Mesenchymal stem cell (in vitro differentiated cells and primary cell): ENCODE results near the gene FOXN3.
"Not testable (repeated sequence)": the region's sequence is repeated elsewhere in the genome, so short reads cannot be mapped to it uniquely, and the experiment has no call there.

ENCODE experiments used
- DNase-seq: peaks from one replicate; pipeline ENCODE4 v3.0.0-alpha.2; 2013
- H2AFZ ChIP-seq: one replicate; pipeline ENCODE4 v1.6.1; 2013; ENCODE audit warnings: low read depth, mild to moderate bottlenecking, control low read depth, inconsistent platforms, low read length, moderate library complexity
- H2AK5ac ChIP-seq: 2 replicates; pipeline ENCODE4 v1.6.1; 2013; ENCODE audit warnings: low read length, moderate library complexity, mild to moderate bottlenecking, inconsistent platforms; ENCODE audit not compliant: severe bottlenecking
- H2BK120ac ChIP-seq: one replicate; pipeline ENCODE4 v1.6.1; 2013; ENCODE audit warnings: low read depth, mild to moderate bottlenecking, inconsistent platforms, low read length, moderate library complexity
- H2BK12ac ChIP-seq, 2 experiments: one replicate each; pipeline ENCODE4 v1.6.1; 2013; ENCODE audit warnings: inconsistent platforms in 2 of 2, low read length in 2 of 2, mild to moderate bottlenecking in 2 of 2, moderate library complexity in 2 of 2, control low read depth in 1 of 2
- H2BK15ac ChIP-seq: one replicate; pipeline ENCODE4 v1.6.1; 2013; ENCODE audit warnings: mild to moderate bottlenecking, low read depth, inconsistent platforms; ENCODE audit not compliant: poor library complexity, severe bottlenecking
- H2BK5ac ChIP-seq: 2 replicates; pipeline ENCODE4 v1.6.1; 2013; ENCODE audit warnings: low read depth, mild to moderate bottlenecking, low read length, control low read depth, inconsistent platforms; ENCODE audit not compliant: poor library complexity, severe bottlenecking
- H3K14ac ChIP-seq, 2 experiments: one replicate each; pipeline ENCODE4 v1.6.1; 2013; ENCODE audit warnings: inconsistent platforms in 2 of 2, low read length in 2 of 2, control low read depth in 1 of 2, mild to moderate bottlenecking in 1 of 2, moderate library complexity in 1 of 2
- H3K18ac ChIP-seq, 2 experiments: one replicate each; pipeline ENCODE4 v1.6.1; 2013; ENCODE audit warnings: inconsistent platforms in 2 of 2, low read length in 2 of 2, control low read depth in 1 of 2, low read depth in 1 of 2, mild to moderate bottlenecking in 1 of 2
- H3K23ac ChIP-seq, 2 experiments: one replicate each; pipeline ENCODE4 v1.6.1; 2013; ENCODE audit warnings: inconsistent platforms in 2 of 2, low read length in 2 of 2, mild to moderate bottlenecking in 2 of 2, moderate library complexity in 2 of 2, control low read depth in 1 of 2
- H3K27ac ChIP-seq: 2 replicates; pipeline ENCODE4 v1.5.1; 2013; ENCODE audit warnings: mild to moderate bottlenecking, moderate library complexity, low read length, control low read depth, inconsistent platforms; ENCODE audit not compliant: poor library complexity, severe bottlenecking
- H3K27me3 ChIP-seq, 2 experiments: 2 replicates each; pipeline versions ENCODE4 v1.6.1 to v1.7.0; 2013; ENCODE audit warnings: low read length in 2 of 2, mild to moderate bottlenecking in 2 of 2, moderate library complexity in 2 of 2, control low read depth in 1 of 2, inconsistent platforms in 1 of 2; ENCODE audit not compliant: control insufficient read depth in 1 of 2, insufficient read depth in 1 of 2
- H3K36me3 ChIP-seq, 2 experiments: 2 replicates each; pipeline versions ENCODE4 v1.6.1 to v1.7.0; 2013; ENCODE audit warnings: low read length in 2 of 2, control low read depth in 1 of 2, inconsistent platforms in 1 of 2, low read depth in 1 of 2, mild to moderate bottlenecking in 1 of 2; ENCODE audit not compliant: insufficient read depth in 2 of 2, control insufficient read depth in 1 of 2
- H3K4ac ChIP-seq, 2 experiments: one replicate each; pipeline ENCODE4 v1.6.1; 2013; ENCODE audit warnings: inconsistent platforms in 2 of 2, low read length in 2 of 2, mild to moderate bottlenecking in 2 of 2, moderate library complexity in 2 of 2, control low read depth in 1 of 2, low read depth in 1 of 2
- H3K4me1 ChIP-seq: 2 replicates; pipeline ENCODE4 v1.6.1; 2013; ENCODE audit warnings: low read depth, low read length, control low read depth; ENCODE audit not compliant: control insufficient read depth, insufficient read depth
- H3K4me2 ChIP-seq: 2 replicates; pipeline ENCODE4 v1.6.1; 2013; ENCODE audit warnings: low read length, mild to moderate bottlenecking, inconsistent platforms; ENCODE audit not compliant: poor library complexity, severe bottlenecking
- H3K4me3 ChIP-seq, 2 experiments: 2 replicates each; pipeline versions ENCODE4 v1.5.1 to v1.7.0; 2013; ENCODE audit warnings: low read length in 2 of 2, mild to moderate bottlenecking in 2 of 2, control low read depth in 1 of 2, low read depth in 1 of 2; ENCODE audit not compliant: insufficient read depth in 1 of 2
- H3K79me1 ChIP-seq: replicated peaks from 2 replicates; pipeline ENCODE4 v1.6.1; 2013; ENCODE audit warnings: mild to moderate bottlenecking, control low read depth, low read length, inconsistent platforms; ENCODE audit not compliant: poor library complexity, severe bottlenecking
- H3K9ac ChIP-seq: 2 replicates; pipeline ENCODE4 v1.7.0; 2013; ENCODE audit warnings: mild to moderate bottlenecking, low read length, moderate library complexity
- H3K9me3 ChIP-seq: 2 replicates; pipeline ENCODE4 v1.7.0; 2013; ENCODE audit warnings: mild to moderate bottlenecking, low read length; ENCODE audit not compliant: control insufficient read depth
- H4K8ac ChIP-seq: one replicate; pipeline ENCODE4 v1.6.1; 2013; ENCODE audit warnings: inconsistent platforms, mild to moderate bottlenecking, low read length, moderate library complexity
- H4K91ac ChIP-seq: one replicate; pipeline ENCODE4 v1.6.1; 2013; ENCODE audit warnings: mild to moderate bottlenecking, low read length, inconsistent platforms
- WGBS: methylation state at CpG from one replicate; pipeline ENCODE4 v1.1.7; 2013; ENCODE audit warnings: mixed read lengths; 5-methylcytosine and 5-hydroxymethylcytosine counted together

FOXN3 gene

DNA sequence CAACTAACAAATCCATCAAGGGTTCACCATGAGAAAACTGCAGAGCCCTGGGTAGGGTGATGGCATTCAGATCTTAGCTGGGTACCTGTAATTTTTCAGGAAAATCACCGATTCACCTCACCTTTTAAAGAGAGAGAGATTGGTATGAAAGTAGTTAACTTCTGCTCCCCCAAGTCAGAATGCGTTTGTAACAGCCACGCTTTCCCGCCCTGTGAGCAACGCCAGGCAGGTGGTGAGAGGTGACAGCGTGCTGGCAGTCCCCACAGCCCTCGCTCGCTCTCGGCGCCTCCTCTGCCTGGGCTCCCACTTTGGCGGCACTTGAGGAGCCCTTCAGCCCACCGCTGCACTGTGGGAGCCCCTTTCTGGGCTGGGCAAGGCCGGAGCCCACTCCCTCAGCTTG lies 305.8 kb downstream of the FOXN3 start:
- 90% methylated on average over 12 of the region's 13 CpGs for WGBS
- not testable (repeated sequence) for H3K4me3 ChIP-seq, H4K91ac ChIP-seq, H3K18ac ChIP-seq, H3K4ac ChIP-seq, H2BK120ac ChIP-seq, H2BK5ac ChIP-seq, H3K14ac ChIP-seq, H3K4me1 ChIP-seq, H2BK12ac ChIP-seq, H3K9ac ChIP-seq, H2AK5ac ChIP-seq, H3K27ac ChIP-seq, H3K9me3 ChIP-seq, H3K23ac ChIP-seq, DNase-seq, H3K36me3 ChIP-seq, H3K79me1 ChIP-seq, H2BK15ac ChIP-seq, H2AFZ ChIP-seq, H4K8ac ChIP-seq, H3K4me2 ChIP-seq
- H3K27me3 ChIP-seq, result peaks cover 11 to 15% of the 10 kb centered on the region in 2 experiments

DNA sequence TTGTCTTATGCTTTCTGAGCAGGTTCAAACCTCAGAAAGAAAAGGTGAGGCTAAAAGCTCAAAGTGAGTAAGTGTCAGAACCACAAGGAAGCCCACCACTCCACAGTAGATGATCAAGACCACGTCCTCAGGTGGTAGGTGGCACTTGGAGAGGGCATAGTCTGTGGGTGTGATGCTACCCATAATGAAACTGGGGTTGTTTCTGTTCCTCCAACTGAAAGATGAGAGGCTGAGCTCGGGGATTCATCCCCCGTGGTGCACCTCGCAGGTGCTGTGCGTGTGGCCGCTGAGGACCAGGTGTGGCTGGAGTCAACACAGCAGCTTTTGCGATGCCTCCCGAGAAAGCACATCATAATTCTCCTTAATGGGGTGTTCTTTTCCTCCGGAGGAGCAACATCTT lies 306.9 kb downstream of the FOXN3 start:
- Histone ChIP-seq H3K9me3 (no peaks in the 10 kb centered on the region), H2AK5ac (no peak overlapping the region), H3K79me1 (no peaks in the 10 kb centered on the region), H3K4me3 (no peak overlapping the region), H2AFZ (no peak overlapping the region), H3K36me3 (no peaks in the 10 kb centered on the region), H4K91ac (no peak overlapping the region), H3K9ac (no peak overlapping the region), H2BK120ac (no peak overlapping the region), H3K27me3 (peaks cover 4 to 15% of the 10 kb centered on the region in 2 experiments), H3K4me1 (no peaks in the 10 kb centered on the region), H3K4me2 (no peak overlapping the region), H3K14ac (no peak overlapping the region), H3K27ac (no peak overlapping the region), H2BK12ac (no peak overlapping the region), H4K8ac (no peak overlapping the region), H2BK15ac (no peak overlapping the region), H3K18ac (no peak overlapping the region), H3K23ac (no peak overlapping the region), H2BK5ac (no peak overlapping the region), H3K4ac (no peak overlapping the region)
- DNase-seq, result no peak
- WGBS, result 81% methylated on average over 9 of the region's 9 CpGs

DNA sequence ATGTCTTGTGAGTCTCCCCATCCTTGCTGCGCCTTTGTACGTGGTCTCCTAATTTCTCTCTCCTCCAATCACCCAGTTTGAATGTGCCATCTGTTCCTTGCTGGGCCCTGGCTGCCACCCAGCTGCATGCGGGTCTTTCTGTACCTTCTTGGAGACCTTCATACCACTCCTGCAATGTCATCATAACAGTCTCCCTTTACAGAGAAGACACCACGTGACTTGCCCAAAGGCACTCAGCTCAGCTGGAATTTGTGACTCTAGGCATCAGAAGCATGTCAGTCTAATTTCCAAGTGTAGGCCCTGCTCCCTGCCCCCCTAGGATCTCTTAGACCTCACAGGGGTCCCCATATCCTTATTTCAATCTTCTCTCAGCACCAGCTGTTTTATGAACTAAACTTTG lies 308.4 kb downstream of the FOXN3 start:
- Histone ChIP-seq H2BK15ac (no peak overlapping the region), H3K27ac (no peak overlapping the region), H2BK5ac (no peak overlapping the region), H3K79me1 (no peaks in the 10 kb centered on the region), H3K36me3 (no peaks in the 10 kb centered on the region), H2BK12ac (no peak overlapping the region), H3K27me3 (peaks cover 0 to 9% of the 10 kb centered on the region in 2 experiments), H3K4ac (no peak overlapping the region), H3K4me3 (no peak overlapping the region), H3K9ac (no peak overlapping the region), H2BK120ac (no peak overlapping the region), H3K4me1 (no peaks in the 10 kb centered on the region), H2AFZ (no peak overlapping the region), H3K4me2 (no peak overlapping the region), H3K18ac (no peak overlapping the region), H4K91ac (no peak overlapping the region), H3K14ac (no peak overlapping the region), H4K8ac (no peak overlapping the region), H3K23ac (no peak overlapping the region), H2AK5ac (no peak overlapping the region), H3K9me3 (no peaks in the 10 kb centered on the region)
- no peak for DNase-seq
- whole genome bisulfite sequencing, result 94% methylated on average over 4 of the region's 4 CpGs

DNA sequence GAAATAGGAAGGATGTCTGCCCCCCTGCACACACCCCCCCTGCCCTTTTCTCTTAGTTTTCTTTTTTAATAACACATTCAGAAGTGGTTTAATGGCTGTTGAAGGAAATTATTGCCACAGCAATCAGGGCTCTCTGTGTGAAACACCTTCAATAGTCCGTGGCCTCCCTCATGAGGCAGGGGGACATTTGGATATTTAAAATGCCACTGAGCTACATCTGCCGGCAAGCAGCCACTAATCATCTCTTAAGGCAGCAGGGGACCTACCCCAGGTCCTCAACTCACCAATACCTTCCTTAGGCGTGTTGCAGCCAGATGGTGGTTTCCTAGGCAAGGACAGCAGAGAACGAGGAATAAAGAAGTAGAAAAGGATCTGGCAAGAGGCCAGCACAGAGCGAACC lies 309.4 kb downstream of the FOXN3 start:
- 76% methylated on average over 5 of the region's 5 CpGs for WGBS
- H3K27ac ChIP-seq, result no peak overlapping the region
- H3K18ac ChIP-seq, result no peak overlapping the region
- no peak overlapping the region for H3K4me2 ChIP-seq
- H2AFZ ChIP-seq, result no peak overlapping the region
- no peak overlapping the region for H2BK5ac ChIP-seq
- no peak overlapping the region for H3K4ac ChIP-seq
- H3K36me3 ChIP-seq, result no peaks in the 10 kb centered on the region
- H3K27me3 ChIP-seq, result peaks cover 0 to 6% of the 10 kb centered on the region in 2 experiments
- H3K4me3 ChIP-seq, result no peak overlapping the region
- H2BK15ac ChIP-seq, result no peak overlapping the region
- H3K14ac ChIP-seq, result no peak overlapping the region
- H3K9me3 ChIP-seq, result no peaks in the 10 kb centered on the region
- no peaks in the 10 kb centered on the region for H3K4me1 ChIP-seq
- no peak overlapping the region for H2AK5ac ChIP-seq
- H4K8ac ChIP-seq, result no peak overlapping the region
- no peak overlapping the region for H3K23ac ChIP-seq
- no peaks in the 10 kb centered on the region for H3K79me1 ChIP-seq
- DNase-seq, result no peak
- H4K91ac ChIP-seq, result no peak overlapping the region
- H2BK120ac ChIP-seq, result no peak overlapping the region
- H2BK12ac ChIP-seq, result no peak overlapping the region
- no peak overlapping the region for H3K9ac ChIP-seq
